ENCODE measurements around the gene PATJ.
"Not testable (repeated sequence)": the region's sequence is repeated elsewhere in the genome, so short reads cannot be mapped to it uniquely, and the experiment has no call there.

The PATJ gene

GRCh38 chr1:61828805-61829204 is 86.5 kb downstream of the PATJ start:
- Mint-ChIP-seq H3K27me3 (ENCODE audit: low read depth) (no peaks in the 10 kb centered on the region), H3K27ac (no peak overlapping the region), H3K36me3 (ENCODE audit: low read depth) (peaks cover 27% of the 10 kb centered on the region), H3K9me3 (no peaks in the 10 kb centered on the region), H3K4me1 (ENCODE audit: low read depth) (no peaks in the 10 kb centered on the region), H3K4me3 (no peak overlapping the region)

- H3K36me3 Mint-ChIP-seq (ENCODE audit: low read depth): peaks cover 6% of the 10 kb centered on the region
- no peaks in the 10 kb centered on the region for H3K9me3 Mint-ChIP-seq
- H3K4me1 Mint-ChIP-seq (ENCODE audit: low read depth): no peaks in the 10 kb centered on the region
- H3K27me3 Mint-ChIP-seq (ENCODE audit: low read depth): no peaks in the 10 kb centered on the region
- H3K27ac Mint-ChIP-seq: no peak overlapping the region
- H3K4me3 Mint-ChIP-seq: no peak overlapping the region
Measured at GRCh38 chr1:61836649-61837048, 94.4 kb downstream of the PATJ start.

GRCh38 chr1:61837607-61838006 is 95.3 kb downstream of the PATJ start:
- not testable (repeated sequence) for H3K4me1 Mint-ChIP-seq (ENCODE audit: low read depth)

GRCh38 chr1:61839679-61840078 is 97.4 kb downstream of the PATJ start:
- H3K4me1 Mint-ChIP-seq (ENCODE audit: low read depth): peaks cover 6% of the 10 kb centered on the region
- H3K9me3 Mint-ChIP-seq: no peaks in the 10 kb centered on the region
- no peaks in the 10 kb centered on the region for H3K27me3 Mint-ChIP-seq (ENCODE audit: low read depth)
- no peak overlapping the region for H3K4me3 Mint-ChIP-seq
- no peak overlapping the region for H3K27ac Mint-ChIP-seq
- H3K36me3 Mint-ChIP-seq (ENCODE audit: low read depth): peaks cover 2% of the 10 kb centered on the region

More at GRCh38 chr1:61837607-61838006, 95.3 kb downstream of the PATJ start:
- not testable (repeated sequence) for H3K36me3 Mint-ChIP-seq (ENCODE audit: low read depth); H3K27ac Mint-ChIP-seq; H3K27me3 Mint-ChIP-seq (ENCODE audit: low read depth); H3K9me3 Mint-ChIP-seq; H3K4me3 Mint-ChIP-seq

GRCh38 chr1:61842036-61842435 is 99.8 kb downstream of the PATJ start:
- Mint-ChIP-seq H3K9me3 (no peaks in the 10 kb centered on the region), H3K4me3 (no peak overlapping the region), H3K27ac (no peak overlapping the region), H3K4me1 (ENCODE audit: low read depth) (peaks cover 6% of the 10 kb centered on the region), H3K36me3 (ENCODE audit: low read depth) (peaks cover 2% of the 10 kb centered on the region), H3K27me3 (ENCODE audit: low read depth) (no peaks in the 10 kb centered on the region)

GRCh38 chr1:61842863-61843514 is 100.7 kb downstream of the PATJ start:
- Mint-ChIP-seq H3K4me3 (no peak overlapping the region), H3K36me3 (ENCODE audit: low read depth) (peaks cover 2% of the 10 kb centered on the region), H3K9me3 (no peaks in the 10 kb centered on the region), H3K27ac (no peak overlapping the region), H3K27me3 (ENCODE audit: low read depth) (no peaks in the 10 kb centered on the region), H3K4me1 (ENCODE audit: low read depth) (peaks cover 6% of the 10 kb centered on the region)

GRCh38 chr1:61844006-61844405 is 101.7 kb downstream of the PATJ start:
- Mint-ChIP-seq H3K4me1 (ENCODE audit: low read depth) (peaks cover 6% of the 10 kb centered on the region), H3K9me3 (no peaks in the 10 kb centered on the region), H3K27me3 (ENCODE audit: low read depth) (no peaks in the 10 kb centered on the region), H3K36me3 (ENCODE audit: low read depth) (no peaks in the 10 kb centered on the region), H3K27ac (no peak overlapping the region), H3K4me3 (no peak overlapping the region)

- not testable (repeated sequence) for H3K27me3 Mint-ChIP-seq (ENCODE audit: low read depth); H3K9me3 Mint-ChIP-seq; H3K4me1 Mint-ChIP-seq (ENCODE audit: low read depth); H3K4me3 Mint-ChIP-seq; H3K36me3 Mint-ChIP-seq (ENCODE audit: low read depth); H3K27ac Mint-ChIP-seq
Measured at GRCh38 chr1:61844664-61845063, 102.4 kb downstream of the PATJ start.

- H3K27ac Mint-ChIP-seq: no peak overlapping the region
- no peaks in the 10 kb centered on the region for H3K27me3 Mint-ChIP-seq (ENCODE audit: low read depth)
- no peaks in the 10 kb centered on the region for H3K36me3 Mint-ChIP-seq (ENCODE audit: low read depth)
- H3K4me1 Mint-ChIP-seq (ENCODE audit: low read depth): peaks cover 2% of the 10 kb centered on the region
- no peak overlapping the region for H3K4me3 Mint-ChIP-seq
- no peaks in the 10 kb centered on the region for H3K9me3 Mint-ChIP-seq
Measured at GRCh38 chr1:61851235-61851634, 109.0 kb downstream of the PATJ start.

- Mint-ChIP-seq H3K4me3 (no peak overlapping the region), H3K27me3 (ENCODE audit: low read depth) (no peaks in the 10 kb centered on the region), H3K36me3 (ENCODE audit: low read depth) (no peaks in the 10 kb centered on the region), H3K27ac (no peak overlapping the region), H3K9me3 (no peaks in the 10 kb centered on the region), H3K4me1 (ENCODE audit: low read depth) (peaks cover 2% of the 10 kb centered on the region)
Measured at GRCh38 chr1:61851849-61852669, 109.8 kb downstream of the PATJ start.

- H3K36me3 Mint-ChIP-seq (ENCODE audit: low read depth): no peaks in the 10 kb centered on the region
- no peak overlapping the region for H3K4me3 Mint-ChIP-seq
- no peaks in the 10 kb centered on the region for H3K27me3 Mint-ChIP-seq (ENCODE audit: low read depth)
- no peak overlapping the region for H3K27ac Mint-ChIP-seq
- peaks cover 2% of the 10 kb centered on the region for H3K4me1 Mint-ChIP-seq (ENCODE audit: low read depth)
- H3K9me3 Mint-ChIP-seq: no peaks in the 10 kb centered on the region
Measured at GRCh38 chr1:61852670-61853015, 110.4 kb downstream of the PATJ start.

- H3K27ac Mint-ChIP-seq: no peak overlapping the region
- H3K27me3 Mint-ChIP-seq (ENCODE audit: low read depth): no peaks in the 10 kb centered on the region
- no peaks in the 10 kb centered on the region for H3K9me3 Mint-ChIP-seq
- no peak overlapping the region for H3K4me3 Mint-ChIP-seq
- peaks cover 2% of the 10 kb centered on the region for H3K4me1 Mint-ChIP-seq (ENCODE audit: low read depth)
- H3K36me3 Mint-ChIP-seq (ENCODE audit: low read depth): peaks cover 3% of the 10 kb centered on the region
Measured at GRCh38 chr1:61853583-61853982, 111.3 kb downstream of the PATJ start.

- H3K27ac Mint-ChIP-seq: no peak overlapping the region
- no peaks in the 10 kb centered on the region for H3K36me3 Mint-ChIP-seq (ENCODE audit: low read depth)
- no peaks in the 10 kb centered on the region for H3K27me3 Mint-ChIP-seq (ENCODE audit: low read depth)
Measured at GRCh38 chr1:61864489-61864888, 122.2 kb downstream of the PATJ start.

GRCh38 chr1:61865646-61866220 is 123.5 kb downstream of the PATJ start:
- no peak overlapping the region for H3K27ac Mint-ChIP-seq
- no peaks in the 10 kb centered on the region for H3K27me3 Mint-ChIP-seq (ENCODE audit: low read depth)
- no peaks in the 10 kb centered on the region for H3K4me1 Mint-ChIP-seq (ENCODE audit: low read depth)
- no peaks in the 10 kb centered on the region for H3K9me3 Mint-ChIP-seq
- H3K36me3 Mint-ChIP-seq (ENCODE audit: low read depth): no peaks in the 10 kb centered on the region
- no peak overlapping the region for H3K4me3 Mint-ChIP-seq

More at GRCh38 chr1:61864489-61864888, 122.2 kb downstream of the PATJ start:
- H3K4me1 Mint-ChIP-seq (ENCODE audit: low read depth): no peaks in the 10 kb centered on the region
- H3K4me3 Mint-ChIP-seq: no peak overlapping the region
- H3K9me3 Mint-ChIP-seq: no peaks in the 10 kb centered on the region

GRCh38 chr1:61869691-61870109 is 127.4 kb downstream of the PATJ start:
- H3K27me3 Mint-ChIP-seq (ENCODE audit: low read depth): no peaks in the 10 kb centered on the region
- no peak overlapping the region for H3K4me3 Mint-ChIP-seq
- peaks cover 6% of the 10 kb centered on the region for H3K36me3 Mint-ChIP-seq (ENCODE audit: low read depth)
- H3K9me3 Mint-ChIP-seq: peaks cover 5% of the 10 kb centered on the region
- no peaks in the 10 kb centered on the region for H3K4me1 Mint-ChIP-seq (ENCODE audit: low read depth)
- no peak overlapping the region for H3K27ac Mint-ChIP-seq
